GM18502 (cell line): ENCODE measurements around the gene TIMM44.
"Not testable (repeated sequence)": the region's sequence is repeated elsewhere in the genome, so short reads cannot be mapped to it uniquely, and the experiment has no call there.

ENCODE experiments used
- ATAC-seq: cut with Tn5 transposase; IDR thresholded peaks from one replicate; pipeline ENCODE4 v1.9.1; 2021; ENCODE audit warnings: mild to moderate bottlenecking; ENCODE audit not compliant: unreplicated experiment, poor library complexity

Gene TIMM44

DNA sequence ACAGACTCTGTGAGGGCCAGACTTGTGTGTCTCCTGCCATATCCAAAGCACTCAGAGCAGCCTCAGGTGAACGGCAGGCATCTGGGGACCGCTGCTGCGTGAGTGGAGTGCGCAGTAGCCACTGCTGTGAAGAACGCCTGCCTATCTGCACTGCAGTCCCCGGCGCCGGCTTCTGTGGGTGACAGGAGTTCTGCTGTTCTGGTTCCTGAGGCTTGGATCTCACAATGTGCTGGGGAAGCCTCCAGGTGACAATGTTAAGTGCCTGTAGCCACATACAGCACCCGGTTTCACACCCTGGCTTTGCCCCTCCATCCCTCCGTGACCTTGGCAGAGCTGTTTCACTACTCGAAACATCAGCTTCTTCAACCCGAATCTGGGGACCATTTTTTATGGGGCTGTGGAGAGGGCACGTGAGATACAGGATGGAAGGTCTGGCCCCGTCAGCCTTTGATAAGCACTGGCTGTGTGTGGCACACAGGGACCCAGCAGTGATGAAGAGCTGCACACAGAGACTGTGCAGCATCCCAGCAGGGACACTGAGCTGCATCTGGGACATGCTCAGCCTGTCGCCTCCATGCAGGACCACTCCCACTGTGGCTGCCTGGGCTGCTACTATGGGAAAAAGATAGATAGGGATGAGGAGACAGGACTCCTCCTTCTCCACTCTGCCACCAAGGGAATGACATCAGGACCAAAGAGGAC lies 33.7 kb upstream of the TIMM44 start:
- ATAC-seq, result no peak

DNA sequence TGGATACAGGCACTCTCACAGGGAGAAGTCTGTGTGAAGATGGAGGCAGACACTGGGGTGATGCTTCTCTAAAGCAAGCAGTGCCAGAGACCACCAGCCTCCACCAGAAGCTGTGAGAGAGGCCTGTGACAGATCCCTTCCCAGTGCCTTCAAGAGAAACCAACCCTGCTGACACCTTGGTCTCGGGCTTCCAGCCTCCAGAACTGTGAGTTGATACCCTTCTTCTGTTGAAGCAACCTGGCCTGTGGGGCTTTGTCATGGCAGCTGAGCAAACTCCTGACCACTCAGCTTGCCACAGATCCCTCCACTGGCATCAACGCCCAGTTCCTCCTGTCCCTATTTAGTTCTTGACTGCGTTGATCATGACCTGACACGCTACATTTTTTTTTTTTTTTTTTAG lies 33.0 kb upstream of the TIMM44 start:
- ATAC-seq, result no peak

DNA sequence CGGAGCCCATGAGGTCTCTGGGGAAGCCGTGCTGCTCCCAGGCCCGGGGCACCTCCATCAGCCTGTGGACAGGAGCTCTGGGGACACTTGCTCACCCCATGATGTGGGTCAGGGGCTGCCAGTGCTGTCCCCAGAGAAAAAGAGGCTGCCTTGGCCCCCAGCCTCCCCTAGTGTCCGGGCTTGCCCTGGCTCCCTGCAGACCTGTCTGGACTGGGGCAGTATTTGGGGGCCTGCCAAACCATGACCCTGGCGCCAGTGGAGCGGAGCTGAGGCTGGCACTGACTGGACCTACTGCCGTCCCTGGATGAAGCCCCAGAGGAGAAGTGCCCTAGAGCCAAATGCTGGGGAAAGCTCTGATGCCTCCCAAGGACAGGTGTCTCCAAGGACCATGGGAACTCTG lies 31.6 kb upstream of the TIMM44 start:
- no peak for ATAC-seq

DNA sequence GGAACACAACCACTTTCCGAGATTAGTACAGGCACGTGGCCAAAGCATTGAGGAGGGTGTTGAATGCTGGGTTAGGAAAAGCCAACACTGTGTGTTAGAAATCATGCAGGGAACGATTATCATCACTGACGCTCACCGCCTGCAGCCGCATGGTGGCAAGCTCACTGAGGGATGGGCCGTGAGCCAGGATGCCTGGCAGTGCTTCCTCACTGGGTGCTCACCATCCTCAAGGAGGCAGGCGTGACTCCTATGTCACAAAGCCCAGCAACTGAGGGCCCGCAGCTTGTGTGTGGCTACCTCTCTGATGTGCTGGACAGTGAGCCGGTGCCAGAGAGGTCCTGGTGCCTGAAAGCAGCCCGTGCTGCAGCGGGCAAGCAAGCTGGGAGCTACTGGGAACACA lies 30.4 kb upstream of the TIMM44 start:
- no peak for ATAC-seq

DNA sequence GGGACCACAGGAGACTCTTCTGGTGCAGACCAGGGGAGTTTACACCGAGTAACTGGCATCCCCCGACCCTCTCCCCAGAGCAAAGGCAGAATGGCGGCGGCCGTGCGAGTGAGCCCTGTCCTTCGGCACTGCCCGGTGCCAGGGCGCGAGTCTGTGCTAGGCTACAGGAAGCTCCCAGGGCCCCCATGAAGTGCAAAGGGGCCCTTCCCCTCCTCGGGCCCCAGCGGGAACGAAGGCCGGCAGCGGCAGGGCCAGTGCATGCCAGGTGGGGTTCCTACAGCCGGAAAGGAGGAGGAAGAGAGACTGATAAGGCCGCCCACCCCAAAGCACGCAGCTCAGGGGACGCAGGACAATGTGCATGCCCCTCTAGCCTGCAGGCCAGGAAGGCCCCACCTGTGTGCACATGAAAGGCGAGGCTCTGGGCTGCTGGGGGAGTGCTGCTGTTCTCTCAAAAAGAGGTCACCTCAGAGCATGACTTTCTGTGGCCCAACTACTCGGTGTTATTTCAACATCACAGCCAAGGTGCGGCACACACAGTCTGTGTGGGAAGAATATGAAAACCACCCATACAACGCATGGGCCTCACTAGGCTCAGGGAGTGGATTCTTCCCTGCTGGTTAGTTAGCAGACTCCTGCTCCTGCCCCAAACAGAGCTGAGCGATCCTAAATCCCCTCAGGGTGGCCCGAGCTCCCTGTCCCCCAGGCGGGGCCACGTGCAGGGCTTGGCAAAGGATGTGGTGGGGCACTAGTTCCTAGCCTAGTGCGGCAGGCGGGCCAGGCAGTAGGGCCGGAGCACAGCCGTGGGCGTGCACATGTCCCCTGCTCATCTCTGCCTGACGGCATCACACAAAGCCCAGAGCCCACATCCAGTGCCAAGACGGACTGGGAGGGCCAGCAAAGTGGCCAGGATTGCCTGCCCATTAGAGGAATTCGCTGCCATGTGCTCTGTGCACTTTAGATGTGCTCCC lies 28.4 kb upstream of the TIMM44 start:
- no peak for ATAC-seq

DNA sequence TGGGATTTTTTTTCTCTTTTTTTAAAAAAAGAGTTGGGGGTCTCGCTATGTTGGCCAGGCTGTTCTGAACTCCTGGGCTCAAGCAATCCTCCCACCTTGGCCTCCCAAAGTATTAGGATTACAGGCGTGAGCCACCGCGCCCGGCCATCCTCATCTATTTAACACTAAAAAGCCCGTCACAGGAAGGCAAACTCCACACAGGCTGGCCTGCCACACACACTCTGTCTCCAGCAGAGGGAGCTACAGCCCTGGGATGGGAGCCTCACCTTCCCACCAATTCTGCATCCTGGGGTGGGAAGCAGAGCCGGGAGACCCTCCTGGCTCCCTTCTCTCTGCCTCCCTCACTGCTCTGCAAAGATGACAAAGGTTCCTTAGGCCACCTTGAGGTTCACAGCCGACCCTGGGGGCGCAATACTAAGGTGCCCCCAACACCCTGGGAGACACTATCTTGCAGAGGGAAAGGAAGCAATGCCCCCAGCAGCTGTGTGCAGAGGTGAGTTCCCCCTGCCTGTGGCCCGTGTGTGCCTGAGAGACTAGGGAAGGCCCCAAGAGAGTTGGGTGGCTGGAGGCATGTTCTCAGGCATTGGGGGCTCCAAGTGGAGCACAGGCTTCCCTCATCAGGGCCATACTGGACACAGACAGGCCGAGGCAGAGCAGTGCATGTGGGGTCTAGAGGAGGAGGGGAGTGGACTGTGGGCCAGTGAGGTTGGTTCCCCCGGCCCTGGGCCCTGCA lies 27.4 kb upstream of the TIMM44 start:
- no peak for ATAC-seq

DNA sequence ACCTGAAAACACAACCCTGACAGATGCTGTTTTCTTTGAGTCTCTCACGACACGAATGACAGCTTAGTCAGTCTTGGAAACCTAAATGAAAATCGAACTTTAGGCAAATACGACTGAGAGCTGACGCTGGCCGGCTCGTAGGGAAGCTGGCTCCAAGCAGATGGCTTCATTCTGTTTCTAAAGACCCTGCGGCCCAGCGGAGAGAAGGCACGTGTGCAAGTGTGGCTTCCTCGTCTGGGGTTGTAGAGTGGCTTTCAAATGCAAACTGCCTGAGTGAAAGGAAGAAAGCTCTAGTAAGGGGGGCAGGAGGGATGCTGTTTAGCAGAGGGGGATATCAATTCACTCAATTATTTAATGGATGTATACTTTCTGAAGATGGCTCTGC lies 26.1 kb upstream of the TIMM44 start:
- ATAC-seq, result no peak

DNA sequence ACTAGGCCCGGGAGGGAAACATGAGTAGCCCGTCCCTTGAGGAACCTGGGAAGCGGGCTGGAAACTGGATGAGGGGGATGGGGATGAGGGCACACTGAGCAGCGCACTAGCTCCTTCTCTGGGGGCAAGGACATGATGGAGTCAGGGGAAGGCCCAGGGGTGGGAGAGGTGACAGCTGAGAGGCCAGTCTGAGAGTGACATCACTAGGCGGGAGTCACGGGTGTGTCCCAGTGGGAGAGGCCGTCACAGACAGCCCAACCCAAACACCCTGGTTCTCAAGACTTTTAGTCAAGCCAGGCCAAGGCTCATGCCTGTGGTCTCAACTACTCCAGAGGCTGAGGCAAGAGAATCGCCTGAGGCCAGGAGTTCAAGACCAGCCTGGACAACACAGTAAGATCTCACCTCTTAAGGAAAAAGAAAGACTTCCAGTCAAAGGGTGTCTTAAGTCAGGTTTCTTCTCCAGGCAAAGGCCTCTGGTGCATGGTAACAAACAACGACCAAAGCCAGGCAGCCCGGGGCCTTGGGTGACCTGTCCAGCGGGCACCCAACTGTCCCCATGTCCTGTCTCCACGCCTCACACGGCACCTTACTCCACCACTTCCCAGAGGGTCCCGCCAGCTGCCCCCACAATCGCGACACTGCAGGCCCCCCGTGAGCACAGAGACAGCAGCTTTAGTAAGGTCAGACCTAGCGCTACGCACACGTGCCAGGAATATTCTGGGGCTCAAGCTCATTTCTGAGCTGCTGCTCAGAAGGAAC lies 25.5 kb upstream of the TIMM44 start:
- ATAC-seq, result no peak

DNA sequence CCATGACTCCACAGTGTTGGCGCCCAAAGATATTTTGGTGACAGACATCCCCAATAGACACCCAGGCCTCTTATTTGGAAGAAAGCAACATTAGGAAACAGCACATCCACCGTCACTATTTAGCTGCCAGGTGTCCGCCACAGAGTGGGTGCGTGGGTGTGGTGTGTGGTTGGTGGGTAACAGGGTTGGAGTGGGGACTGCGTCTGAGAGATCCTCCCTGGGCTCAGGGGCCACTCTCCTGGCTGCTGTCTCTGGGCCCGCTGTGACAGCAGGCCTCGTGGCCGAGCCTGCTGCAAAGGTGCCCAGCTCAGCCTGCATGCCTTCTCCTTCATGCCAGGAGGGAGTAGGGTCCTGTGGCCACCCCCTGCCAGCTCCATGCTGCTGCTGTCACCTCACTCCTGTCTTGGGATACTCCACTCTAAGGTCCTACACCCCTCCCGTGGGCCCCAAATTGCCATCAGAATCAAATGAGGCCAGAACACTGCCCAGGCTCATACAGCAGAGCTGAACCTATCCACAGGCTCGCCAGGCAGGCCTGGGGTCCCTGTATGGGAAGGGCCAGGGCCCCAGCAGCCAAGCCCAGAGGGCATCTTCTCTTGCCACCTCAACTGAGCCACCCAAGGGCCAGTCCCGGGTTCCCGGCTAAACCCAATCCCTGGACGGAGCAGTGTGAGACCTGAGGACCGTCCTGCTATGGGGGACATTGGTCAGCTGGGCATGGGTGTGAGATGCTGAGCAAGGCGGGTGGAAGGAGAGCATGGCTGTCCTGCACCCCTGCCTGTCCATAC lies 24.7 kb upstream of the TIMM44 start:
- ATAC-seq, result no peak

DNA sequence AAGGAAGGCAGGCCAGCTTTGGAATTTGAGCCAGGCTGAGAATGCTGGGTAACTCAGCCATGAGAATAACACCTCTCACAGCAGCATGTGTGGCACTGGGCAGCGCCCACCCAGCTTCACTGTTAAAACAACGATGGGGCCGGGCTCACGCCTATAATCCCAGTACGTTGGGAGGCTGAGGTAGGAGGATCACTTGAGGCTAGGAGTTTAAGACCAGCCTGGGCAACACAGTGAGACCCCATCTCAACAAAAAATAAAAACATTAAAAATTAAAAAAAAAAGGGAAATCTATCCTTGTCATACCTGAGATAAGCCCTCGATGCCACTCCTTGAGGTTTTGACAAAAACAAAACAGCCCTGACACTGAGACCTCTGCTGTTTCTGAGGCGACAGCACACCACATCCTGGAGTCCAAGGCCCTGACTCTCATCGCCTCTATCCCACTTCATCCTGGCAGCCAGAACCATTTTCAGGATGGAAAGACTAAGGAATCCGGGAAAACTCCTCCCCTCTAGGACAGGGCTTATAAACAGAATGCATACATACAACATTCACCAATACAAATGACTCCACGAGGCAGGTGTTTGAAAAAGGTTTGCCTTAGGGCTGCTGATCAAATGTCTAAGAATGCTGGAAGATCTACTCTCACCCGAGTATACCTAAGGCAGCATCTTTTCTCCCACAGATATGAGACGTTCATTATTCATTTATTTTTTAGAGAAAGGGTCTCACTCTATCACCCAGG lies 22.6 kb upstream of the TIMM44 start:
- ATAC-seq, result no peak

DNA sequence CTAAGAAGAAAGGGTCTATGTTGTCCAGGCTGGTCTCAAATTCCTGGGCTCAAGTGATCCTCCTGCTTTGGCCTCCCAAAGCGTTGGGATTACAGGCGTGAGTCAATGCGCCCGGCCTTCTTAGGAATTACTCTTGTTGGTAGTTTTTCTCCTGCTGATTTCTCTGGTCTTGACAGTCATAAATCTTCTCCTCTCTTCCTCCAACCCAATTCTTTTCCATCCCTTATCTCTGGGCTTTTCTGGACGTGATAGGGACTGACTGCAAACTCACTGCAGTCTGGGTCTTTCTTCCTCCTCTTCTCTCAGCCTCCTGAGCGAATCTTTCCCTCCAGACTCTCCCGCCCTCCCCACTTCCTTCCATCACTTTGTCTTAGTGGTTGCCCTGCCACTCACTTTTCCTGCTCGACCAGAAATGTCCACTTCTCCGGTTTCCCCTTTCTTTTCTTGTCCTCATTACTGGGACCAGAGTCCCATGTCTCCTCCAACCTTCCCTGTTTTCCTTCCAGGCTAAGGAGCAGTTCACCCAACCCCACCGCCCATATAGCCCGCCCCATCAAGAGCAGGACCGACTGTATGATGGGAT lies 21.9 kb upstream of the TIMM44 start:
- ATAC-seq, result no peak

DNA sequence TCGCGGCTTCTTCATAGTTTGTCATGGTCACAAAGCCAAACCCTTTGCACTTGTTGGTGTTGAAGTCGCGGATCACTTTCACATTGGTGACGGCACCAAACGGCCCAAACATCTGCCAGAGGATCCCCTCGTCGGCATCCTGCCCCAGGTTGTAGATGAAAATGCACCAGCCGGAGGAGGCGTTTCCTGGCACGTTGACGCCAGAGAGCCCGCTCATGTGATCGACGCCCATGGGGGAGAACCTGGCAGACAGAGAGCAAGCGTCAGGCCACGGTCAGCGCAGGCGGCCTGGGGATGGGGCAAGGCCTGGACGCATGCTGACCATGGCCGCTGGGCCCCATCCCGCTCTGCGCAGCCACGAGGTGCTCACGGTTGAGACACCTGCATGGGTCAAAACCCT lies 20.1 kb upstream of the TIMM44 start:
- ATAC-seq, result no peak

DNA sequence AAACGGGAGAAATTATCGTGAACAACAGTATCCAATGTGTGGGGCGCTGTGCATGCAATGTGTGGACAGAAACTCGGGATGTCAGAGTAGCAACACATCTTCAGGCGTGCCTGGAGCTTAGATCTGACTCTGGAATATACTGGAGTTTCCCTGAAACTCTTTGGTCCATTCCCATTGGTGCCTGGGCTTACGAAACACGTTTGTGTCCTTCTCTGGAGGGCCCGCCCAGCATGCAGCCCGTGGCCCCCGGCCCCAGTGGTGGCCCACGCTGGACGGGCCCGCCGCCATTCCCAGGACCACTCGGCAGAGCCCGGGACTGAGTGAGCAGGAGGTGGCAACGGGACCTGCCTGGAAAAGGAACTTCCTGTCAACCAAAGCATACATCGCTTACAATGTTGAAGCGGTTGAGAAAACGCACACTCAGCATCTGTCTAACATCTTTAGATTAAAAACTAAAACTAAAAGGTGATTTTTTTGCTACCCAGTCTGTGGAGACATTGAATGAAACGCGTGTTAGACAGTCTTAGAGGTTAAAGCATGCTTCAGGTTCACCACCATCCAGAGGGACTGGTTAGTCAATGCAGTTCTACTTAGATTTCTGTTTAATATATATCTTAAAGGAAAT lies 19.3 kb upstream of the TIMM44 start:
- no peak for ATAC-seq

DNA sequence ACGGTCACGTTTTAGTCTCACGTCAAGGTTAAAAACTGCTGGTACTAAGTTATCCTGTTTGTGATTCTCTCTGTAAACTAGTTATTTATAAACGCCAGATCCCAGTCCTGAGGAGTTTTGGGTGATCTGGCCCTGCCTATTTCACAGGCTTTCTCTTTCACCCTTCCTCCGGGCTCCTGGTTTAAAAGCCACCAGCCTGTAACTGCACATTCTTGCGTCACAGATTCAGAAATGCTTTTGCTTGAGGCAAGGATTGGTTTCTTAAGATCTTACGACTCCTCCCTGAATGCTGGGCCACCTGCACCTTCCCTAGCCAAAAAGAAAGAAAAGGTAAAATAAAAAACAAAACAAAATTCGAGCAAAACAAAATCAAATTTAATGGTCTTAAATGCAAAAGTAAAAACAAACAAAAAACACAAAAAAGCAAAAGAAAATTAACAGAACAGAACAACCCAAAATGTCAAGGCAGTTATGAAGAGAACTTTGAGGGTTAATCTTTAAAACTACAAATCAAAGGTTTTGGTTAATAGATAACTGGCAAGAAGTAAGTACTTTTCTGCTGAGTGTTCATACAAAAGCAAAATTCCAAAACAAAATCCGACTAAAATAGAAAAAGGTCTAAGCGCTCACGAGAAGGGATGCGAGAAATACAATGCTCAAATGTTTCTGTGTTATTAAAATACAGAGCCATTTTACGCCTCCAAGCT lies 18.6 kb upstream of the TIMM44 start:
- ATAC-seq, result no peak

DNA sequence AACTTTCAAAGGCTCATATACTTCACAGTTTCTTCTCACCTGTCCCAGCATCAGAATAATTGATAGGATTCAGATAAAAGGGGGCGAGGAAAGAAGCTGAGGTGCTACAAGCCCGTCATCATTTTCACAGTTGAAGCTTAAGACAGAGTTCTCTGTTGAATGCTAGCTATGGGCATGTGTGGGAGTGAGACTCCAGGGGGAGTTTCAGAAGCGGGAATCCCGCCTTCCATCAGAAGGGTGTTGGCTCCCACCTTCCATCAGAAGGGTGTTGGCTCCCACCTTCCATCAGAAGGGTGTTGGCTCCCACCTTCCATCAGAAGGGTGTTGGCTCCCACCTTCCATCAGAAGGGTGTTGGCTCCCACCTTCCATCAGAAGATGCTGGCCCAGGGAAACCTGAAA lies 17.6 kb upstream of the TIMM44 start:
- ATAC-seq, result not testable (repeated sequence)

DNA sequence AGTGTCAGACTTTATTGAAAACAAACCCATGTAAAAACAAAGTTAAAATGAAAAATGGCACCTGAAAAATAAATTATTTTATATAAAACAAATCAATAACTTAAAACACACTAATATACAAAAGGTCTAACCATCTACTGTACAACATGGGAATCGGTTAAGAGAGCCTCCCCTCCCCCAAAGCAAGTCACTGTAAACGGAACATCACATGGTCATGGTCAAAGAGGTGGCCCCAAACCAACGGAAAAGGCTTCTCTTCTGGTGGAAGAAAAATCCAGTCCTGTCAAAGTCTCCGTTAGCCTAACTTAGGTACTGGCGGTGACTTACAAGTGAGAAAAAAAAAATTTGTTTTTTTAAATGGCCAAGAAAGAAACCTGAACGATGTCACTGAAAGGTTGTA lies 15.7 kb upstream of the TIMM44 start:
- ATAC-seq, result no peak

DNA sequence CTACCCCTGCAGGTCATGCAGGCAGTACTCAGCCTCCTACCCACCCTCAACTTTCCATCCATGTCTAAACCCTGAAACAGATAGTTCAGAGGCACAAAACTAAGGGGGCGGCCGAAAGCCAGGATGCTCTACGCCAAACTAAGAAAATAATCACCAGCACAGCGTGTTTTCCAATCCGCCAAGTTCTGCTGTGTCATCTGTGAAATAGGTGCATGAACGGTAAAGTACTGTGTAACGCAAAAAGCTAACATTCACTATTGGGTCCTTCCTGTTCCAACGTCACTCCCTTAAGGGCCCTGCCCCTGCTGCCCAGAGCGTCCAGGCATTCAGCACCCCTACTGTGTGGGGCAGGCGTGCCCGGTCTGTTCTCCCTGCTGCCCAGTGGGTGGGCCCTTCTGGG lies 12.2 kb upstream of the TIMM44 start:
- ATAC-seq, result no peak
